NCI-H510A treated with DMSO at 0.1 percent for 48 hours (cell line): ENCODE data around the gene OBSCN.

ENCODE experiments used
- DNase-seq: peaks from one replicate; lab custom pipeline; 2025; lab: John Stamatoyannopoulos, UW

OBSCN gene

GRCh38 chr1:228307218-228308023, 99.6 kb downstream of the OBSCN start:
- DNase-seq, result no peak

- DNase-seq, result no peak
These were observed 100.3 kb downstream of the OBSCN start for GRCh38 chr1:228308085-228308601.

DNA sequence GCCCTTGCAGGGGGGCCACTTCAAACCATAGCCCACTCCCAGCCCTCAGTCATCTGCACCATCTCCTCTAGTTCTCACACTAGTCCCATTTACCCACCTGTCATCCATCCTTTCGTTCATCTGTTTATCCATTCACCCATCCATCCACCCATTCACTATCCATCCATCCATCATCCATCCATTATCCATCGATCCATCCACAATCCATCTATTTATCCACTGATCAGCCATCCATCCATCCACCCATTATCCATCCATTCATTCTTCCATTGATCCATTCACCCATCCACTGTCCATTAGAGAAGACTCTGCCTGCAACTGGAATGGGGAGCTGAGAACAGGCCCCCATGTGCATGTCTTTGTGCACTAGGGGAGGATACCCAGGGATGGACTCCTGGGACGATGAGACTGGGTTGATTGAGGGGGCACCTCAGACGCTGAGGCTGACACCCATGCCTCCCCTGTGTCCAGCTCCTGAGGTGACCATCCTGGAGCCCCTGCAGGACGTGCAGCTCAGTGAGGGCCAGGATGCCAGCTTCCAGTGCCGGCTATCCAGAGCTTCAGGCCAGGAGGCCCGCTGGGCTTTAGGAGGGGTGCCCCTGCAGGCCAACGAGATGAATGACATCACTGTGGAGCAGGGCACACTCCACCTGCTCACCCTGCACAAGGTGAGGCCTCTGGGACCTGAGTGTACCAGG, 100.9 kb downstream of the OBSCN start:
- no peak for DNase-seq

GRCh38 chr1:228309326-228310067, 101.7 kb downstream of the OBSCN start:
- DNase-seq, result no peak

DNA sequence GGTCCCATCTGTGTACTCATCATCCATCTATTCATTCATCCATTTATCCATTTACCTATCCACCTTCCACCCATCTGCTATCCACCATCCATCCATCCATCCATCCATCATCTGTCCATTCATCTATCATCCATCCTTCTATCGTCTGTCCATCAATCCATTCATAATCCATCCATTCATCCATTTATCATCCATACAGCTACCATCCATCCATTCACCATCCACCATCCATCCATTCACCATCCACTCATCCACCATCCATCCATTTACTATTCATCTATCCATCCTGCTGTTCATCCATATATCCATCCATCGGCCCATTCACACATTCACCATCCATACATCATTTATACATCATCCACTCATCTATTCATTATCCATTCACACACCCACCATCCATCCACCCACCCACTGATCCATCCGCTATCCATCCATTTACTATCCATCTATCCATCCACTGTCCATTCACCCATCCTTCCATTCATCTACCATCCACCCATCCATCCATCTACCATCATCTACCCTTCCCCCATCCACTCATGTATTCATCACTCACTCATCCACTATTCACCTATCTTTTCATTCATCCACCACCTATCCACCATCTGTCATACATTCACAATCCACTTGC, 102.4 kb downstream of the OBSCN start:
- no peak for DNase-seq

GRCh38 chr1:228311091-228311490, 103.2 kb downstream of the OBSCN start:
- DNase-seq, result no peak

- no peak for DNase-seq
These were observed 104.4 kb downstream of the OBSCN start for GRCh38 chr1:228312136-228312764.

DNA sequence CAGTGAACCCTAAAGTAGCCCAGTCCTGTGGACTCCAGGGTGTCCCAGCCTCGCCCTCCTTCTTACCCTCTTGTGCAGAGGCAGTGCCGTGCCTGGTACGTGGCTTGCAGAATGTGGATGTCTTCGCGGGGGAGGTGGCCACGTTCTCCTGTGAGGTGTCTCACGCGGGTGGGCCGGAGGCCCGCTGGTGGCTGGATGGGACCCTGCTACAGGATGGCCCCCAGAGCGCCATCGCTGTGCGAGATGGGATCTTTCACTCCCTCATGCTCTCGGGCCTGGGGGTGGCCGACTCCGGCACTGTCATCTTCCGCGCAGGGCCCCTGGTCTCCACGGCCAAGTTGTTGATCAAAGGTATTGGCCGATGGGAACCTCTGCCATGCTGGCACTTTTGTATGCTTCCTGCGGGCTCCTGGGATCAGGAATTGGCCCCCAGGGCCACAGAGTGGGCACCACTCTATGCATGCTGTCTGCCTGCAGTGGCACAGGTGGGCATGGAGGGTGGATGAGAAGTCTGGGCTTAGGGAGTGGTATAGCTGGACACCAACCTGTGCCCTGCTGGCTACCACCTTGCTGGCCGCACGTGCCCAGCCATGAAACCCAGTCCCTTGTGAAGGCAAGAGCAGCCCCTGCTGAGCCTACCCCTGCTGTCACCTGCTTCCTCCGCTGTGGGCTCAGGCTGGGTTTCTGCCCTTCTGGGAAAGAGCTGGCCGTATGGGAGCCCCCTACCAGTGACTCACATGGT, 105.9 kb downstream of the OBSCN start:
- DNase-seq, result no peak

- DNase-seq, result no peak
These were observed 106.4 kb downstream of the OBSCN start for GRCh38 chr1:228314315-228314657.

- no peak for DNase-seq
These were observed 107.0 kb downstream of the OBSCN start for GRCh38 chr1:228314658-228315483.

DNA sequence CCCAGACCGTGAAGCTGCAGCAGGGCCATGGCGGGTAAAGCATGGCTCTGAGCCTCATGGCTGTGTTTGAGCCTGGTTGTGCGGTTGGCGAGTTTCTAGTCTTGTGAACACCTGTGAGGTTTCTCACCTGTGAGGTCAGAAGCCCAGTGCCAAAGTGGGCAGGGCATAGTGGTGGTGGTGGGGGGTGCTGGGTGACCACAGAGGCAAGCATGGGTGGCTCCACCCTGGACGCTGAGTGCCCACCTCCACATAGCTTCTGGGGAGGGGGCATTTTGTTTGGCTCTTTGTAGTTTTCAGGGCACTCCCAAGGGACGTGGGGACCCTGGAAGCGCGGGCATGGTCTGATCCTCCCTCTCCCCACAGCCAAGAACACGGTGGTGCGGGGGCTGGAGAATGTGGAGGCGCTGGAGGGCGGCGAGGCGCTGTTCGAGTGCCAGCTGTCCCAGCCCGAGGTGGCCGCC, 107.7 kb downstream of the OBSCN start:
- no peak for DNase-seq

DNA sequence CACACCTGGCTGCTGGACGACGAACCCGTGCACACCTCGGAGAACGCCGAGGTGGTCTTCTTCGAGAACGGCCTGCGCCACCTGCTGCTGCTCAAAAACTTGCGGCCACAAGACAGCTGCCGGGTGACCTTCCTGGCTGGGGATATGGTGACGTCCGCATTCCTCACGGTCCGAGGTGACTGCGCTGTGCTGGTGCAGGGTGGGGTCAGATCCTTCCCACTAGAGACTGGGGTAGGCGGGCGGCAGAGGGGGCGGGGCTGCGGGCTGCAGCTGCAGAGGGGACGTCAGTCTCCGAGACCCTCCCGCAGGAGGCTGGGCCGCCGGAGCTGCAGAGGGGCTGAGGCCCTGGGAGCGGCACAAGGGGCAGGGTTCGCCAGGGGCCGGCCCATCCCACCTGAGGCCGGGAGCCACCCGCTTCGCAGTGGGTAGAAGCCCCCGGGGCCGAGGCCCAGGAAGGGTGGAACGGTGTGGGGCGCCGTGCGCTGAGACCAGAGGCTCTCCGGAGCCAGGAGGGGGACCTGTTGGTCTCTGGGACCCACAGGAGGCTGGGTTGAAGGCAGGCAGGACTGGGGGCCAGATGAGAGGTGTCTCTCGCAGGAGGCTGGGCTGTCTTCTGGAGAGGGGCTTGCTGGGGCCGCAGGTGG, 108.2 kb downstream of the OBSCN start:
- no peak for DNase-seq

- no peak for DNase-seq
These were observed 108.9 kb downstream of the OBSCN start for GRCh38 chr1:228316589-228317387.

DNA sequence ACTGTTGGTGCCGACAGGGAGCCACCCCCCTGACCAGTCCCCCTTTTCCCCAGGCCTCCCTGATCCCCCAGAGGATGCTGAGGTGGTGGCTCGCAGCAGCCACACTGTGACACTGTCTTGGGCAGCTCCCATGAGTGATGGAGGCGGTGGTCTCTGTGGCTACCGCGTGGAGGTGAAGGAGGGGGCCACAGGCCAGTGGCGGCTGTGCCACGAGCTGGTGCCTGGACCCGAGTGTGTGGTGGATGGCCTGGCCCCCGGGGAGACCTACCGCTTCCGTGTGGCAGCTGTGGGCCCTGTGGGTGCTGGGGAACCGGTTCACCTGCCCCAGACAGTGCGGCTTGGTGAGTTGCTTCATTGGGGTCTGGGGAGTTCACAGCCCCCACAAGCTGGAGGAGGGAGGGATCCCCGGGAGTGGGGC, 109.6 kb downstream of the OBSCN start:
- DNase-seq, result no peak

DNA sequence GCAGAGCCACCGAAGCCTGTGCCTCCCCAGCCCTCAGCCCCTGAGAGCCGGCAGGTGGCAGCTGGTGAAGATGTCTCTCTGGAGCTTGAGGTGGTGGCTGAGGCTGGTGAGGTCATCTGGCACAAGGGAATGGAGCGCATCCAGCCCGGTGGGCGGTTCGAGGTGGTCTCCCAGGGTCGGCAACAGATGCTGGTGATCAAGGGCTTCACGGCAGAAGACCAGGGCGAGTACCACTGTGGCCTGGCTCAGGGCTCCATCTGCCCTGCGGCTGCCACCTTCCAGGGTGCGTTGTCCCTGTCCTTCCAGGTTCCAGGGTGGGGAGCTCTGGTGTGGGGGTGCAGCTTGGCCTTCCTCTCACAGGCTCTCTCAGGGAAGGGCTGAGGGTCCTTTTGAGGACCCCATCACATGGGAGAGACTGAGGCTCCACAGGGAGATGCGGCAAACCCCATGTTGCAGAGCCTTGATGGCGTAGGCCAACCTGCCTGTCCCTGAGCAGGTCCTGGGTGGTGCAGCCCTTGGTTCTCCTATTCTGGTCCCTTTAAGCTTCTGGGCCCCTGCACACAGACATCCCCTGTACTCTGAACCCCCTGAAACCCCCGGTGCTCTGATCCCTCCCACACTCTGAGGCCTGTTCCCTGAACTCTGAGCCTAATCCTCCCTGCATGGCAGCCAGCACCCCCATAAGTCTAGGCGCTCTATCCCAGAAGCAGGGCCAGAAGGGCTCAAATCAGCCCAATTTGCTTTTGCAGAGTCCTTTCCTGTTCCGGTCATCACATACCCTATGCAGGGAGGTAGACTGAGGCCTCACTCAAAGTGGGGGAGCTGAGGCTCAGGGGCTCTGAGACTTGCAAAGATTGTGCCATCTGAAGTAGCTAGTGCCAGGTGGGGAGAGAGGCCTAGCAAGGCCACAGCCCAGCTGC, 110.3 kb downstream of the OBSCN start:
- no peak for DNase-seq

DNA sequence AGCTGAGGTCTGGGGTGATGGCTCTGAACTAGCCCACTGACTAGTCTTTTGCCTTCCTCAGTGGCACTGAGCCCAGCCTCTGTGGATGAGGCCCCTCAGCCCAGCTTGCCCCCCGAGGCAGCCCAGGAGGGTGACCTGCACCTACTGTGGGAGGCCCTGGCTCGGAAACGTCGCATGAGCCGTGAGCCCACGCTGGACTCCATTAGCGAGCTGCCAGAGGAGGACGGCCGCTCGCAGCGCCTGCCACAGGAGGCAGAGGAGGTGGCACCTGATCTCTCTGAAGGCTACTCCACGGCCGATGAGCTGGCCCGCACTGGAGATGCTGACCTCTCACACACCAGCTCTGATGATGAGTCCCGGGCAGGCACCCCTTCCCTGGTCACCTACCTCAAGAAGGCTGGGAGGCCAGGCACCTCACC, 111.0 kb downstream of the OBSCN start:
- DNase-seq, result no peak

GRCh38 chr1:228319352-228320088, 111.7 kb downstream of the OBSCN start:
- no peak for DNase-seq
